CD4-positive, alpha-beta T cell treated with Interferon gamma for 1 hour (primary cell): ENCODE data around the gene PTPRE.

Experiments used
- DNase-seq: peaks from one replicate; pipeline ENCODE4 v3.0.0-alpha.2; 2020

PTPRE gene

GRCh38 chr10:127908106-127908958 is 1.4 kb downstream of the PTPRE start:
- no peak for DNase-seq

GRCh38 chr10:127908959-127909267 is 2.0 kb downstream of the PTPRE start:
- DNase-seq: no peak

- DNase-seq: no peak
Observed at GRCh38 chr10:127909716-127910463, 3.0 kb downstream of the PTPRE start.

GRCh38 chr10:127910464-127910770 is 3.5 kb downstream of the PTPRE start:
- DNase-seq: no peak

GRCh38 chr10:127911218-127911866 is 4.4 kb downstream of the PTPRE start:
- DNase-seq: no peak

- DNase-seq: no peak
Observed at GRCh38 chr10:127911867-127912257, 5.0 kb downstream of the PTPRE start.

GRCh38 chr10:127912607-127913367 is 5.9 kb downstream of the PTPRE start:
- no peak for DNase-seq

- no peak for DNase-seq
Observed at GRCh38 chr10:127913368-127913759, 6.5 kb downstream of the PTPRE start.

- DNase-seq: no peak
Observed at GRCh38 chr10:127915324-127915723, 8.4 kb downstream of the PTPRE start.

- DNase-seq: no peak
Observed at GRCh38 chr10:127916826-127917225, 9.9 kb downstream of the PTPRE start.

GRCh38 chr10:127918572-127918971 is 11.7 kb downstream of the PTPRE start:
- DNase-seq: no peak

- no peak for DNase-seq
Observed at GRCh38 chr10:127919418-127920271, 12.7 kb downstream of the PTPRE start.

GRCh38 chr10:127920306-127921074 is 13.6 kb downstream of the PTPRE start:
- no peak for DNase-seq

GRCh38 chr10:127921075-127921752 is 14.3 kb downstream of the PTPRE start:
- no peak for DNase-seq

GRCh38 chr10:127921753-127922145 is 14.8 kb downstream of the PTPRE start:
- no peak for DNase-seq

GRCh38 chr10:127922206-127922605 is 15.3 kb downstream of the PTPRE start:
- no peak for DNase-seq

GRCh38 chr10:127922675-127923366 is 15.9 kb downstream of the PTPRE start:
- DNase-seq: no peak

- no peak for DNase-seq
Observed at GRCh38 chr10:127923646-127924045, 16.7 kb downstream of the PTPRE start.

GRCh38 chr10:127925471-127926207 is 18.7 kb downstream of the PTPRE start:
- DNase-seq: no peak

- peak; percentile 37 for DNase-seq
Observed at GRCh38 chr10:127926455-127926854, 19.6 kb downstream of the PTPRE start.
